Non-pigmented ciliary epithelial cell (primary cell): Measurements from ENCODE around the gene ANKRD12.
"Not testable (repeated sequence)": the region's sequence is repeated elsewhere in the genome, so short reads cannot be mapped to it uniquely, and the experiment has no call there.

Source experiments
- DNase-seq: peaks from one replicate; pipeline ENCODE4 v3.0.0-alpha.2; 2010; ENCODE audit warnings: low read depth

Gene ANKRD12

GRCh38 chr18:9233771-9234440, 97.3 kb downstream of the ANKRD12 start:
- DNase-seq, result no peak

- DNase-seq, result no peak
Measured at GRCh38 chr18:9234528-9234927, 97.9 kb downstream of the ANKRD12 start.

- no peak for DNase-seq
Measured at GRCh38 chr18:9237981-9238380, 101.4 kb downstream of the ANKRD12 start.

GRCh38 chr18:9239720-9240119, 103.1 kb downstream of the ANKRD12 start:
- DNase-seq, result no peak

- no peak for DNase-seq
Measured at GRCh38 chr18:9240270-9240669, 103.7 kb downstream of the ANKRD12 start.

GRCh38 chr18:9243029-9243428, 106.4 kb downstream of the ANKRD12 start:
- no peak for DNase-seq

- DNase-seq, result no peak
Measured at GRCh38 chr18:9244376-9244775, 107.8 kb downstream of the ANKRD12 start.

GRCh38 chr18:9248661-9249060, 112.1 kb downstream of the ANKRD12 start:
- DNase-seq, result no peak

GRCh38 chr18:9249254-9249653, 112.7 kb downstream of the ANKRD12 start:
- DNase-seq, result peak; percentile 1

- DNase-seq, result no peak
Measured at GRCh38 chr18:9259173-9259572, 122.6 kb downstream of the ANKRD12 start.

- no peak for DNase-seq
Measured at GRCh38 chr18:9260388-9261380, 124.1 kb downstream of the ANKRD12 start.

GRCh38 chr18:9263264-9263663, 126.7 kb downstream of the ANKRD12 start:
- DNase-seq, result no peak

GRCh38 chr18:9264797-9265196, 128.2 kb downstream of the ANKRD12 start:
- not testable (repeated sequence) for DNase-seq

GRCh38 chr18:9273221-9273620, 136.6 kb downstream of the ANKRD12 start:
- no peak for DNase-seq

- no peak for DNase-seq
Measured at GRCh38 chr18:9275890-9276289, 139.3 kb downstream of the ANKRD12 start.

- no peak for DNase-seq
Measured at GRCh38 chr18:9278028-9278427, 141.4 kb downstream of the ANKRD12 start.

- DNase-seq, result no peak
Measured at GRCh38 chr18:9280849-9281248, 144.3 kb downstream of the ANKRD12 start.

GRCh38 chr18:9281780-9282179, 145.2 kb downstream of the ANKRD12 start:
- no peak for DNase-seq

GRCh38 chr18:9283791-9284190, 147.2 kb downstream of the ANKRD12 start:
- DNase-seq, result no peak

- DNase-seq, result no peak
Measured at GRCh38 chr18:9285604-9286003, 149.0 kb downstream of the ANKRD12 start.

- DNase-seq, result no peak
Measured at GRCh38 chr18:9287036-9287435, 150.5 kb downstream of the ANKRD12 start.

GRCh38 chr18:9289698-9290097, 153.1 kb downstream of the ANKRD12 start:
- no peak for DNase-seq

- no peak for DNase-seq
Measured at GRCh38 chr18:9290156-9290555, 153.6 kb downstream of the ANKRD12 start.
